GM23338 (cell line): ENCODE data around the gene DENND2C.

ENCODE experiments used
- CTCF ChIP-seq, 2 experiments: fragments of 200-600 bp in 1 of 2; sonication (generic) in 1 of 2; conservative IDR thresholded peaks; 2 replicates each; pipeline versions ENCODE4 v1.5.1 to v1.6.1; 2016 to 2017; ENCODE audit warnings: antibody characterized with exemption in 2 of 2, low read depth in 2 of 2, mild to moderate bottlenecking in 2 of 2, moderate library complexity in 1 of 2
- ETS1 ChIP-seq: IDR thresholded peaks from 2 replicates; pipeline ENCODE4 v1.6.1; 2016; ENCODE audit warnings: antibody characterized with exemption
- EZH2 ChIP-seq: fragments of 200-600 bp; sonication (generic); IDR thresholded peaks from one replicate; pipeline ENCODE4 v1.8.0; 2017; ENCODE audit warnings: antibody characterized with exemption, mild to moderate bottlenecking, low read depth; ENCODE audit not compliant: unreplicated experiment

GRCh38 chr1:114707604-114708003, 37.8 kb upstream of the DENND2C start:
- TF ChIP-seq ETS1, result no peak
- TF ChIP-seq CTCF (conservative IDR thresholded peaks at IDR 0.05; ENCODE audit: low read depth in 2 of 2), result no peak
- TF ChIP-seq EZH2, result no peak
